ENCODE data around the gene FGFR3. TPM values are rescaled to one million over a fixed set of nuclear protein-coding genes. Genes with fewer than 3 reads are reported as not detected.

The FGFR3 gene
- total RNA-seq, 1 donor from 2014 or later = 6.4 TPM

DNA sequence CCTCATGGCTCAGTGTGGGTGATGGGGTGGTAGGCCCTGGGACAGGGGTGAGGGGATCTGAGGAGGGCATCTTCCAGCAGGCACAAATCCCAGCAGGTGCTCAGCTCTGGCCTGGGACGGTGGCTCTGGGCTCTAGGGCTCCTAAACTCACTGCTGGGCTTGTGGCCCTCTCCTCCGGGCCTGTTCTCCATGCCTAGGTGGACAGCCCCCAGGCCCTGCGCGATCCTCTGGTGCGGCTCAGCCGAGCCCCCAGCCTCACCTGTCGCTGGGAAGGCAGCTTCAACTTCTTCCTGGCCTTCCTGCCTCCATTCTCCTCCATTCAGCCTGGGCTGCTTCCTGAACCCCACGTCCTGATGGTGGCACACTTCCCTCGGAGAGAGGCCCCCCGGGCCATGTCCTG lies 19.3 kb upstream of the FGFR3 start:
- no peak for DNase-seq (ENCODE audit: extremely low spot score, unreplicated experiment)
- H3K36me3 Mint-ChIP-seq (ENCODE audit: unreplicated experiment) = no peaks in the 10 kb centered on the region
- peaks cover 29% of the 10 kb centered on the region for H3K4me1 Mint-ChIP-seq (ENCODE audit: unreplicated experiment)
- no peak overlapping the region for H3K27ac Mint-ChIP-seq (ENCODE audit: unreplicated experiment)
- no peaks in the 10 kb centered on the region for H3K9me3 Mint-ChIP-seq (ENCODE audit: unreplicated experiment)
- no peaks in the 10 kb centered on the region for H3K27me3 Mint-ChIP-seq (ENCODE audit: unreplicated experiment)
- TF ChIP-seq, protein P1, sequence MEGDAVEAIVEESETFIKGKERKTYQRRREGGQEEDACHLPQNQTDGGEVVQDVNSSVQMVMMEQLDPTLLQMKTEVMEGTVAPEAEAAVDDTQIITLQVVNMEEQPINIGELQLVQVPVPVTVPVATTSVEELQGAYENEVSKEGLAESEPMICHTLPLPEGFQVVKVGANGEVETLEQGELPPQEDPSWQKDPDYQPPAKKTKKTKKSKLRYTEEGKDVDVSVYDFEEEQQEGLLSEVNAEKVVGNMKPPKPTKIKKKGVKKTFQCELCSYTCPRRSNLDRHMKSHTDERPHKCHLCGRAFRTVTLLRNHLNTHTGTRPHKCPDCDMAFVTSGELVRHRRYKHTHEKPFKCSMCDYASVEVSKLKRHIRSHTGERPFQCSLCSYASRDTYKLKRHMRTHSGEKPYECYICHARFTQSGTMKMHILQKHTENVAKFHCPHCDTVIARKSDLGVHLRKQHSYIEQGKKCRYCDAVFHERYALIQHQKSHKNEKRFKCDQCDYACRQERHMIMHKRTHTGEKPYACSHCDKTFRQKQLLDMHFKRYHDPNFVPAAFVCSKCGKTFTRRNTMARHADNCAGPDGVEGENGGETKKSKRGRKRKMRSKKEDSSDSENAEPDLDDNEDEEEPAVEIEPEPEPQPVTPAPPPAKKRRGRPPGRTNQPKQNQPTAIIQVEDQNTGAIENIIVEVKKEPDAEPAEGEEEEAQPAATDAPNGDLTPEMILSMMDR (IDR thresholded peaks at IDR 0.05) = no peak
- no peak overlapping the region for H3K4me3 Mint-ChIP-seq (ENCODE audit: unreplicated experiment)

- Mint-ChIP-seq H3K27ac (ENCODE audit: unreplicated experiment) (peak overlapping the region; percentile 14), H3K27me3 (ENCODE audit: unreplicated experiment) (no peaks in the 10 kb centered on the region), H3K36me3 (ENCODE audit: unreplicated experiment) (no peaks in the 10 kb centered on the region), H3K4me3 (ENCODE audit: unreplicated experiment) (no peak overlapping the region), H3K9me3 (ENCODE audit: unreplicated experiment) (no peaks in the 10 kb centered on the region), H3K4me1 (ENCODE audit: unreplicated experiment) (peaks cover 33% of the 10 kb centered on the region)
- DNase-seq (ENCODE audit: extremely low spot score, unreplicated experiment) = no peak
- TF ChIP-seq, protein P1 (IDR thresholded peaks at IDR 0.05) = no peak
Measured at GRCh38 chr4:1775731-1776500, 17.2 kb upstream of the FGFR3 start.

DNA sequence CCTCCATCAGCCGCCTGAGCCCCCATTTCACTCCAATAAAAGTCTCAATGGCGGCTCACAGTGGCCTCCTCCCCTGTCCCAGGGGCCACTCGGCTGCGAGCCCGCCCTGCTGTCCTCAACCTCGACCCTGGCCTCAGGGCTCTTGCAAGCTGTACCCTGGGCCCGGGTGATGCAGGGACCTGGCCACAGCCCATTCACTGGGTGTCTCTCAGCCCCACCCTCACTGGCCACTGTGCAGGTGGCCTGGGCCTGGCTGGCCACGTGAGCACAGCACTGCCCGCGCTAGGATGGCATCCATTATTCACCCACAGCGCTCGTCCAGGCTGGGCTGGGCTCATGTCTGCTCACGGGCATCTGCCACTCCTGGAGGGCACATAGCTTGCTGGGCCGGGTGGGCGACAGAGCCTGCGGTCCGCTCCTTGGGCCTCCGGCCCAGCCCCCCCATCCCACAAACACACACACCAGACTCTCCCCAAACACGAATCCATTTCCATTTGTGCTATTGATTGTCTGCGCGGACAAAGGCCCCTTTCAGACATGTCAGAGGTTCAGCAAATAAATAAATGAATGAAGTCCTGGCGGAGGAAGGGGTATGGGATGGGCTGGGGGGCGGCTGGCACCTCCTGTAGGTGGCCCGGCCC lies 16.5 kb upstream of the FGFR3 start:
- H3K36me3 Mint-ChIP-seq (ENCODE audit: unreplicated experiment) = no peaks in the 10 kb centered on the region
- no peak overlapping the region for H3K4me3 Mint-ChIP-seq (ENCODE audit: unreplicated experiment)
- H3K27ac Mint-ChIP-seq (ENCODE audit: unreplicated experiment) = no peak overlapping the region
- no peaks in the 10 kb centered on the region for H3K27me3 Mint-ChIP-seq (ENCODE audit: unreplicated experiment)
- no peaks in the 10 kb centered on the region for H3K9me3 Mint-ChIP-seq (ENCODE audit: unreplicated experiment)
- DNase-seq (ENCODE audit: extremely low spot score, unreplicated experiment) = no peak
- TF ChIP-seq, protein P1 (IDR thresholded peaks at IDR 0.05) = no peak
- H3K4me1 Mint-ChIP-seq (ENCODE audit: unreplicated experiment) = peaks cover 33% of the 10 kb centered on the region

DNA sequence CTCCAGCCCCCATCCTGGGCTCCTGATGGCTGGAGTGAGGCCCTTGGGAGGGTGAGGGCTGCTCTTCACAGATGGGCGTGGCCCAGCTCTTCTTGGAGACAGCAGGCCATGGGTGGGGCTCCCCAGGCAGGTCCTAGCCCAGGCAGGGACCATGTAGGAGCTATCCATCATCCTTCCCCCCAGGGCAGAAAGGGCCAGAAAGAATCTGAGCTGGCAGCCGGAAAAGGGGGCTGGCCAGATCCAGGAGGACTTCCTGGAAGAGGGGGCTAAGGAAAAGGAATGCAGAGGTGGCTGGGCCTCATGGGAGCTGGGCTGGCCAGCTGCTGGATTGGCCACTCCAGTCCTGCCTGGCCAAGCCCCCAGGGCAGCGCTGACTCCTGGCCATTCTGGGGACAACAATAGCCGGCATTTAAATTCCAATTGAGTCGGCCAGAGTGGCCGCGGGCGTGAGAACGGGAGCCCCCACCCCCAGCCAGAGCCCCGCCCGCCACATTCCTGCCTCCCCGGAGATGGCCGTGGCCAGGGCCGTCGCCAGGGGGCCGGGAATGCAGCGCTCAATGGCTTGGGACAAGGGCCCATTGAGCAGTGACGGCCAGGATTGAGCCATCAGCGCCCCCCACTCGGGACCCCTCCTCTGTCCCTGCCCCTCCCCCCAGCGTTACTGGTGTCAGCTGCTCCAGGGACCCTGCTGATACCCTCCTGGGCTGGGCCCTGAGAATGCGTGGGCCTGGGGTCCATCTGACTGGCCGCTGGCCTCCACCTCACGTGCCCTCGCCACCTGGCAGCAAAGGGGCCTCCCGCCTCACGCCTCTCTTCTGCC lies 15.1 kb upstream of the FGFR3 start:
- TF ChIP-seq, protein P1 (IDR thresholded peaks at IDR 0.05) = no peak
- no peaks in the 10 kb centered on the region for H3K36me3 Mint-ChIP-seq (ENCODE audit: unreplicated experiment)
- H3K4me3 Mint-ChIP-seq (ENCODE audit: unreplicated experiment) = no peak overlapping the region
- no peaks in the 10 kb centered on the region for H3K9me3 Mint-ChIP-seq (ENCODE audit: unreplicated experiment)
- peak overlapping the region; percentile 41 for H3K27ac Mint-ChIP-seq (ENCODE audit: unreplicated experiment)
- no peak for DNase-seq (ENCODE audit: extremely low spot score, unreplicated experiment)
- peaks cover 33% of the 10 kb centered on the region for H3K4me1 Mint-ChIP-seq (ENCODE audit: unreplicated experiment)
- H3K27me3 Mint-ChIP-seq (ENCODE audit: unreplicated experiment) = no peaks in the 10 kb centered on the region
